ENCODE data around the gene RDH5.

DNA sequence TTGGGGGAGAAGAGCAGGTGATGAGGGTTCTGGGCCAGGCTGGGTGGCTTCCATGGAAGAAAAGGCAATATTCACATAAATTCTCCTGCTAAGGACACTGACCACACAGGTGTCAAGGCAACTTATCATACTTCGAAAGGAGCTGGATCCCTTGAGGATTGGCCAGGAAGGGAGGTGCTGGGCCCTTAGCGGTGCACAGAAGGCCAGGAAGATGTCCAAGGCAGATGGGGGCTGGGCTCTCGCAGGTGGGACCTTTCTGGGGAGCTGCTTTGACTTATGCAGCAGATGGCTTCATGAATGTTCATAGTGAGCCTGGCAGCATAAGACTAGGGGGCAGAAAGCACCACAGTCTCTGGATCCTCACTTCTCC, 4.7 kb downstream of the RDH5 start:
- TF ChIP-seq, protein P1, sequence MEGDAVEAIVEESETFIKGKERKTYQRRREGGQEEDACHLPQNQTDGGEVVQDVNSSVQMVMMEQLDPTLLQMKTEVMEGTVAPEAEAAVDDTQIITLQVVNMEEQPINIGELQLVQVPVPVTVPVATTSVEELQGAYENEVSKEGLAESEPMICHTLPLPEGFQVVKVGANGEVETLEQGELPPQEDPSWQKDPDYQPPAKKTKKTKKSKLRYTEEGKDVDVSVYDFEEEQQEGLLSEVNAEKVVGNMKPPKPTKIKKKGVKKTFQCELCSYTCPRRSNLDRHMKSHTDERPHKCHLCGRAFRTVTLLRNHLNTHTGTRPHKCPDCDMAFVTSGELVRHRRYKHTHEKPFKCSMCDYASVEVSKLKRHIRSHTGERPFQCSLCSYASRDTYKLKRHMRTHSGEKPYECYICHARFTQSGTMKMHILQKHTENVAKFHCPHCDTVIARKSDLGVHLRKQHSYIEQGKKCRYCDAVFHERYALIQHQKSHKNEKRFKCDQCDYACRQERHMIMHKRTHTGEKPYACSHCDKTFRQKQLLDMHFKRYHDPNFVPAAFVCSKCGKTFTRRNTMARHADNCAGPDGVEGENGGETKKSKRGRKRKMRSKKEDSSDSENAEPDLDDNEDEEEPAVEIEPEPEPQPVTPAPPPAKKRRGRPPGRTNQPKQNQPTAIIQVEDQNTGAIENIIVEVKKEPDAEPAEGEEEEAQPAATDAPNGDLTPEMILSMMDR (IDR thresholded peaks at IDR 0.05): peak in 1 of 6 experiments; percentile 8
- no peak for TF ChIP-seq POLR2A (IDR thresholded peaks at IDR 0.05)

All from adrenal gland (tissue), 5 donors.